IMR-90 (cell line): ENCODE data around the gene MSMP. TPM values are rescaled to one million over a fixed set of nuclear protein-coding genes. Genes with fewer than 3 reads are reported as not detected.

Experiments used
- ATAC-seq: fragments of 200-7000 bp; cut with Tn5 transposase; 2 replicates; pipeline ENCODE4 v1.9.1; 2020; ENCODE audit warnings: low read depth, mild to moderate bottlenecking, moderate library complexity
- BruUV-seq: library from RNA; stranded (reverse); fragments of 400-500 nt; replicated peaks from 2 replicates; lab custom pipeline; 2021; lab: Mats Ljungman, UMichigan
- CTCF ChIA-PET: fragments of 300-600 bp; formaldehyde crosslinking; extraction: SDS; loops from one replicate; lab custom pipeline; 2021; ENCODE audit warnings: antibody characterized with exemption; lab: Yijun Ruan, JAX
- POLR2A ChIA-PET: fragments of 300-600 bp; sonication (Branson Sonifier 250); formaldehyde crosslinking; loops from one replicate; lab custom pipeline; 2022; ENCODE audit warnings: antibody characterized with exemption; ENCODE audit not compliant: unreplicated experiment; lab: Charles Lee
- DNase-seq: peaks from one replicate; pipeline ENCODE4 v3.0.0; 2013
- H2AFZ ChIP-seq: replicated peaks from 2 replicates; pipeline ENCODE3; 2013; ENCODE audit warnings: low read length, mild to moderate bottlenecking; ENCODE audit not compliant: poor library complexity
- H2AK5ac ChIP-seq: 2 replicates; pipeline ENCODE4 v1.6.1; 2013; ENCODE audit warnings: low read depth, low read length, inconsistent platforms
- H2AK9ac ChIP-seq: replicated peaks from 2 replicates; pipeline ENCODE3; 2013; ENCODE audit warnings: mild to moderate bottlenecking, low read depth, low read length, moderate library complexity; ENCODE audit not compliant: poor library complexity
- H2BK120ac ChIP-seq: 2 replicates; pipeline ENCODE4 v1.6.1; 2013; ENCODE audit warnings: low read depth, low read length, inconsistent platforms
- H2BK15ac ChIP-seq: 3 replicates; pipeline ENCODE4 v1.6.1; 2013; ENCODE audit warnings: low read depth, low read length, inconsistent platforms
- H2BK20ac ChIP-seq: 2 replicates; pipeline ENCODE4 v1.6.1; 2013; ENCODE audit warnings: low read depth, mild to moderate bottlenecking, inconsistent platforms, low read length, moderate library complexity
- H2BK5ac ChIP-seq: 2 replicates; pipeline ENCODE4 v1.6.1; 2013; ENCODE audit warnings: mild to moderate bottlenecking, low read depth, low read length, inconsistent platforms; ENCODE audit not compliant: poor library complexity, severe bottlenecking
- H3K14ac ChIP-seq: replicated peaks from 2 replicates; pipeline ENCODE4 v1.6.1; 2013; ENCODE audit warnings: low read depth, low read length, inconsistent platforms
- H3K18ac ChIP-seq: 2 replicates; pipeline ENCODE4 v1.6.1; 2013; ENCODE audit warnings: low read depth, low read length, control low read depth
- H3K23ac ChIP-seq: 2 replicates; pipeline ENCODE4 v1.6.1; 2013; ENCODE audit warnings: low read depth, low read length, inconsistent platforms
- H3K27ac ChIP-seq: 2 replicates; pipeline ENCODE4 v1.5.1; 2013; ENCODE audit warnings: mild to moderate bottlenecking, control low read depth, low read length; ENCODE audit not compliant: insufficient read depth
- H3K27me3 ChIP-seq: 2 replicates; pipeline ENCODE4 v1.6.1; 2013; ENCODE audit warnings: low read length; ENCODE audit not compliant: control insufficient read depth, insufficient read depth
- H3K36me3 ChIP-seq: 2 replicates; pipeline ENCODE4 v1.6.1; 2013; ENCODE audit warnings: low read length, mixed read lengths; ENCODE audit not compliant: control insufficient read depth, insufficient read depth
- H3K4ac ChIP-seq: 2 replicates; pipeline ENCODE4 v1.6.1; 2013; ENCODE audit warnings: low read depth, low read length, inconsistent platforms
- H3K4me1 ChIP-seq: 2 replicates; pipeline ENCODE4 v1.6.1; 2013; ENCODE audit warnings: low read length, mixed read lengths; ENCODE audit not compliant: control insufficient read depth, insufficient read depth
- H3K4me2 ChIP-seq: 2 replicates; pipeline ENCODE4 v1.6.1; 2013; ENCODE audit warnings: low read depth, mild to moderate bottlenecking, control low read depth, low read length, moderate library complexity
- H3K4me3 ChIP-seq: 2 replicates; pipeline ENCODE4 v1.5.1; 2013; ENCODE audit warnings: low read depth, mild to moderate bottlenecking, control low read depth, low read length, moderate library complexity; ENCODE audit not compliant: insufficient read depth
- H3K56ac ChIP-seq: 2 replicates; pipeline ENCODE4 v1.6.1; 2013; ENCODE audit warnings: low read length, inconsistent platforms; ENCODE audit not compliant: insufficient read depth; ENCODE audit errors: extremely low read depth
- H3K79me1 ChIP-seq, 2 experiments: 2 replicates each; pipeline ENCODE4 v1.6.1; 2013; ENCODE audit warnings: low read length in 2 of 2, inconsistent platforms in 1 of 2, low read depth in 1 of 2
- H3K9ac ChIP-seq: 2 replicates; pipeline ENCODE4 v1.6.1; 2013; ENCODE audit warnings: low read depth, low read length, control low read depth
- H3K9me1 ChIP-seq: 2 replicates; pipeline ENCODE4 v1.6.1; 2013; ENCODE audit warnings: low read length, inconsistent platforms; ENCODE audit not compliant: insufficient read depth
- H3K9me3 ChIP-seq: 2 replicates; pipeline ENCODE4 v1.6.1; 2013; ENCODE audit warnings: low read length; ENCODE audit not compliant: control insufficient read depth, insufficient read depth
- H4K20me1 ChIP-seq: 2 replicates; pipeline ENCODE4 v1.6.1; 2013; ENCODE audit warnings: low read length, inconsistent platforms; ENCODE audit not compliant: insufficient read depth
- H4K5ac ChIP-seq: 2 replicates; pipeline ENCODE4 v1.6.1; 2013; ENCODE audit warnings: mild to moderate bottlenecking, low read depth, low read length, control low read depth
- H4K8ac ChIP-seq, 2 experiments: 2 replicates each; pipeline ENCODE4 v1.6.1; 2013; ENCODE audit warnings: low read depth in 2 of 2, low read length in 2 of 2, control low read depth in 1 of 2, inconsistent platforms in 1 of 2
- H4K91ac ChIP-seq: 2 replicates; pipeline ENCODE4 v1.6.1; 2013; ENCODE audit warnings: low read depth, low read length, inconsistent platforms; ENCODE audit not compliant: insufficient read depth
- BHLHE40 ChIP-seq: fragments of 150-350 bp; IDR thresholded peaks from 2 replicates; pipeline ENCODE4 v1.6.1; 2016; ENCODE audit warnings: mild to moderate bottlenecking, low read depth, low read length
- CEBPB ChIP-seq: IDR thresholded peaks from 2 replicates; pipeline ENCODE4 v1.6.1; 2012; ENCODE audit warnings: low read depth, low read length, improper control_type of control experiment
- CHD1 ChIP-seq: IDR thresholded peaks from 2 replicates; pipeline ENCODE4 v1.6.1; 2012; ENCODE audit warnings: low read depth, low read length, improper control_type of control experiment
- CTCF ChIP-seq: conservative IDR thresholded peaks from 2 replicates; pipeline ENCODE4 v1.5.1; 2012; ENCODE audit warnings: mild to moderate bottlenecking, low read depth, low read length, improper control_type of control experiment
- ELK1 ChIP-seq: fragments of 150-350 bp; IDR thresholded peaks from 2 replicates; pipeline ENCODE4 v1.6.1; 2016; ENCODE audit warnings: low read depth, mild to moderate bottlenecking, low read length, moderate library complexity, borderline replicate concordance
- FOS ChIP-seq: fragments of 150-350 bp; IDR thresholded peaks from 2 replicates; pipeline ENCODE4 v1.6.1; 2016; ENCODE audit warnings: low read depth, low read length
- MAFK ChIP-seq: IDR thresholded peaks from 2 replicates; pipeline ENCODE4 v1.6.1; 2012; ENCODE audit warnings: low read depth, low read length, improper control_type of control experiment
- MAZ ChIP-seq: IDR thresholded peaks from 2 replicates; pipeline ENCODE4 v1.6.1; 2012; ENCODE audit warnings: low read depth, mild to moderate bottlenecking, low read length, improper control_type of control experiment, moderate library complexity, borderline replicate concordance
- MXI1 ChIP-seq: IDR thresholded peaks from 2 replicates; pipeline ENCODE4 v1.6.1; 2012; ENCODE audit warnings: low read depth, mild to moderate bottlenecking, low read length, moderate library complexity, borderline replicate concordance
- NFE2L2 ChIP-seq: fragments of 150-350 bp; IDR thresholded peaks from 2 replicates; pipeline ENCODE4 v1.6.1; 2016; ENCODE audit warnings: low read depth, mild to moderate bottlenecking, low read length
- RAD21 ChIP-seq: IDR thresholded peaks from 2 replicates; pipeline ENCODE4 v1.6.1; 2012; ENCODE audit warnings: low read length, improper control_type of control experiment
- RFX5 ChIP-seq: IDR thresholded peaks from 2 replicates; pipeline ENCODE4 v1.8.0; 2012; ENCODE audit warnings: low read depth, mild to moderate bottlenecking, low read length, moderate library complexity
- USF2 ChIP-seq: fragments of 150-350 bp; IDR thresholded peaks from 2 replicates; pipeline ENCODE4 v1.6.1; 2017; ENCODE audit warnings: mild to moderate bottlenecking, antibody characterized with exemption, low read length, low read depth
- WGBS, 2 experiments: methylation state at CpG; one replicate each; pipeline versions ENCODE4 v1.1.5 to v1.1.7; 2013; ENCODE audit warnings: missing lambda C conversion rate in 2 of 2; ENCODE audit not compliant: insufficient read length in 1 of 2; ENCODE audit errors: extremely low coverage in 2 of 2; 5-methylcytosine and 5-hydroxymethylcytosine counted together
- dilution Hi-C: fragments of 300-500 bp; cut with HindIII; formaldehyde crosslinking; loops from one replicate; pipeline ENCODE4 v1.14.3; 2018; ENCODE audit warnings: low sequenced_read_pairs; ENCODE audit not compliant: unreplicated experiment
- in situ Hi-C: fragments of 300-500 bp; cut with MboI; formaldehyde crosslinking; loops from 3 replicates; pipeline ENCODE4 v1.14.3; 2019; ENCODE audit warnings: low sequenced_read_pairs, inconsistent platforms, mixed read lengths
- intact Hi-C: fragments of 100-400 bp; cut with micrococcal nuclease; formaldehyde crosslinking; loops from 2 replicates; pipeline ENCODE4 v1.10.0; 2022
- polyA plus RNA-seq, 3 experiments: library from polyadenylated mRNA; depleted of rRNA; stranded (reverse); fragments of >200 nt; gene quantifications; 2 replicates each; pipeline ENCODE4 v1.2.3, GENCODE V29; 2012; ENCODE audit warnings: low replicate concordance in 1 of 3
- total RNA-seq: library from RNA; depleted of rRNA; stranded (reverse); fragments of >200 nt; gene quantifications from 2 replicates; pipeline ENCODE4 v1.2.3, GENCODE V29; 2012

The MSMP gene
- total and polyA plus RNA-seq, 2 of the 4 experiments (the other 2 are of a cell fraction), result not detected

- TF ChIP-seq BHLHE40, result no peak
Measured at GRCh38 chr9:35748242-35748857, 5.7 kb downstream of the MSMP start (continued).

GRCh38 chr9:35746583-35746982, 7.5 kb downstream of the MSMP start:
- H3K27ac ChIP-seq, result no peak overlapping the region
- no peak overlapping the region for H2AK9ac ChIP-seq
- H3K9ac ChIP-seq, result peak overlapping the region; percentile 23; the same call in 1 of the 2 replicates
- peak overlapping the region; percentile 61; the same call in 1 of the 2 replicates for H3K14ac ChIP-seq
- H3K4me1 ChIP-seq, result peaks cover 14% of the 10 kb centered on the region
- H4K20me1 ChIP-seq, result peaks cover 35% of the 10 kb centered on the region
- BruUV-seq, result no TSS peak
- no peak overlapping the region for H3K4ac ChIP-seq
- H4K91ac ChIP-seq, result no peak overlapping the region
- ATAC-seq (no peak), DNase-seq (no peak)
- H3K9me3 ChIP-seq, result no peaks in the 10 kb centered on the region
- H4K5ac ChIP-seq, result no peak overlapping the region
- CTCF ChIA-PET, result interaction anchor here (1.3 kb wide), 1 partner anchor 85 kb away, joined by 3 read pairs; no protein-coding TSS in a partner anchor
- no peak overlapping the region; the same call in 1 of the 2 replicates for H3K23ac ChIP-seq
- no peak overlapping the region for H2AFZ ChIP-seq
- H3K9me1 ChIP-seq, result peaks cover 21% of the 10 kb centered on the region
- no peak overlapping the region for H2BK15ac ChIP-seq
- H3K36me3 ChIP-seq, result peaks cover 35% of the 10 kb centered on the region
- intact Hi-C loops, result no loop called here
- no peak overlapping the region for H2BK20ac ChIP-seq
- WGBS, 2 experiments, result 80% methylated on average over 1 of the region's 3 CpGs; no CpG with 5 or more reads in 1 of the 2 experiments
- H4K8ac ChIP-seq, result no peak overlapping the region
- in situ Hi-C loops, result no loop called here
- no peak overlapping the region for H2BK120ac ChIP-seq
- no peak overlapping the region for H3K18ac ChIP-seq
- H2BK5ac ChIP-seq, result no peak overlapping the region
- POLR2A ChIA-PET, result no interaction called here
- H3K79me1 ChIP-seq, result peaks cover 60 to 82% of the 10 kb centered on the region in 2 experiments
- no peak overlapping the region for H2AK5ac ChIP-seq
- dilution Hi-C loops, result no loop called here
- H3K27me3 ChIP-seq, result no peaks in the 10 kb centered on the region
- no peak overlapping the region for H3K56ac ChIP-seq
- H3K4me3 ChIP-seq, result peak overlapping the region; percentile 98; the same call in 1 of the 2 replicates
- peak overlapping the region; percentile 92 for H3K4me2 ChIP-seq
- no peak for TF ChIP-seq FOS
- TF ChIP-seq USF2, result no peak
- no peak for TF ChIP-seq CHD1
- TF ChIP-seq MXI1, result no peak
- TF ChIP-seq CTCF, result no peak
- no peak for TF ChIP-seq MAFK
- TF ChIP-seq ELK1, result no peak
- no peak for TF ChIP-seq MAZ
- no peak for TF ChIP-seq CEBPB
- TF ChIP-seq NFE2L2, result no peak
- TF ChIP-seq RFX5, result no peak
- no peak for TF ChIP-seq RAD21
- TF ChIP-seq BHLHE40, result no peak
